Stimulated activated CD4-positive, alpha-beta T cell treated with anti-CD3 and anti-CD28 coated beads, Interleukin-12 subunit alpha, Interleukin-12 subunit beta, amount 100 ng/mL, for 4 hours (primary cell): ENCODE data around the gene UBE3D.
"Not testable (repeated sequence)": the region's sequence is repeated elsewhere in the genome, so short reads cannot be mapped to it uniquely, and the experiment has no call there.

Experiments used
- DNase-seq: peaks from one replicate; pipeline ENCODE4 v3.0.0-alpha.2; 2020

The UBE3D gene

DNA sequence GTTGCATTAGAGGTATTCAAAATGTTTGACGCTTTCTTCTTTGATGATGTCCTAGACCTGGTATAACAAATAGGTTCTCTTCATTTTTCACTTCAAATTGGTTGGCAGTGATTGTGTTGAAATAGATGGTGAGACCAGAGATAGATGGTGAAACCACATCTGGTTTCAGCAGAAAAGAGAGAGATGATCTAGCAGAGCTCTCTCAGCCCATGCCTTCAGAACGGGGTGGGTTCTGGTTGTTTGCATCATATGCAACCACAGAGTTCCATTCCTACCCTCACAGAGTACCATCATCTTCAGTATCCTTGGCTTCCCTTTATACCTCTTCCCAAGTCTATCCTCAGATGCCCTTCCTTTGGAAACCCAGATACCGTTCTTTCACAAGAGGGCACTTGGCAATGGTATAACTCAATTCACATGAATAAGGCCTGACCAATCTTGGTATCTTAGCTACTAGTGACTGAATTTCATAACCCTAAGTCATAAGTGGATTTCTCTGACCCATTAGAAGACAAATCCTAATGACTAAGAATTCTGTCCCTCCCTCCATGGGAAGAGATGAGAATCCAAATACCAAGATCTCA lies 93.7 kb downstream of the UBE3D start:
- DNase-seq = no peak

DNA sequence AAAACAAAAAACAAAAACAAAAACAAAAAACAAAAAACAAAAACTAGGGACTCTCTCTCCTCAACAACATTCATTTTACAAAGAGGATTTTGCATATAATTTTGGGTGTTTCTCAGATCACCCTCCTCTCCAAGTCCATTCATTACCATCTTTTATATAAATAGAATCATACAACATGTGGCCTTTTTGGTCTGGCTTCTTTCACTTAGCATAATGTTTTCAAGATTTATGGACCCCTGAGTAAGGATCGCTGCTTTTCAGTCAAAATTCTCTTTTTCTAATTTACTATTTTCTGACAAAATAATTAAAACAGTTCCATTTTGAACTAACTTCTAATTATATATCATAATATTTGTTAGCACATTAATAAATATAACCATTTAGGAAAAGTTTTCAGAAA lies 94.8 kb downstream of the UBE3D start:
- DNase-seq = no peak

DNA sequence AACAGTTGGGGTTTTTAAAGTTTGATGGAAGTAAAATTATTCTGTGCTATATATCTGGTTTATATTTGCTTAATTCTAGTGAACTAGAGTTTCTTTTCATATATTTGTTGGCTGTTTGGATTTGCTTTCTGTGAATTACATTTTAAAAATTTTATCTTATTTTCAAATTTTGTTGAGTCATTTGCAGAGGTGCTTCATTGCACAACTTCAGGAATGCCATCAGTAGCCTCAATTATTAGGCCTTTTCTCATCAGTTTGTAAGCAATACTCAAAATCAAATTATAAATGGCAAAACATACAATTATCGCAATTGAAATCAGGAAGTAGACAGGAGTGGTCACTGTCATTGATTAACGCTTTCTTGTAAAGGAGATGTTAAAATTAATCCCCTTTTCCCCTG lies 96.9 kb downstream of the UBE3D start:
- no peak for DNase-seq

DNA sequence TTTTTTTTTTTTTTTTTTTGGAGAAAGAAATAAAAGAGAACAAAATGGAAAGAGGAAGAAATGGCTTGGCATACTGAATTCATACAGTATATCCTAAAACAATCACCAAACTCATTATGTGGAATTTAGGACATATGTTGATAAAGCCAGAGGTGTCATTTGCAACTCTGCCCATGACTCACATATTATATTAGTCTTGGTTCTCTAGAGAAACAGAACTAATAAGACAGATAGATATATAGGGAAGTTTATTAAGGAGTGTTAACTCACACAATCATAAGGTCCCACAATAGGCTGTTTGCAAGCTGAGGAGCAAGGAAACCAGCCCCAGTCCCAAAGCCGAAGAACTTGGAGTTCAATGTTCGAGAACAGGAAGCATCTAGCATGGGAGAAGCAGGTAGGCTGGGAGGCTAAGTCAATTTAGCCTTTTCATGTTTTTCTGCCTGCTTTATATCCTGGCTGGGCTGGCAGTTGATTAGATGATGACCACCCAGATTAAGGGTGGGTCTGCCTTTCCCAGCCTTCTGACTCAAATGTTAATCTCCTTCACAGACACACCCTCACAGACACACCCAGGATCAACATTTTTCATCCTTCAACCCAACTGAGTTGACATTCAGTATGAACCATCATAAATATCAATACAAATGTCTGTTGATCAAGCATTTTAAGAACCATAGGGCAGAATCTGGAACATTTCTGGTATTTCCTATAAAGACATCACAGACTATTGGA lies 102.3 kb downstream of the UBE3D start:
- no peak for DNase-seq

DNA sequence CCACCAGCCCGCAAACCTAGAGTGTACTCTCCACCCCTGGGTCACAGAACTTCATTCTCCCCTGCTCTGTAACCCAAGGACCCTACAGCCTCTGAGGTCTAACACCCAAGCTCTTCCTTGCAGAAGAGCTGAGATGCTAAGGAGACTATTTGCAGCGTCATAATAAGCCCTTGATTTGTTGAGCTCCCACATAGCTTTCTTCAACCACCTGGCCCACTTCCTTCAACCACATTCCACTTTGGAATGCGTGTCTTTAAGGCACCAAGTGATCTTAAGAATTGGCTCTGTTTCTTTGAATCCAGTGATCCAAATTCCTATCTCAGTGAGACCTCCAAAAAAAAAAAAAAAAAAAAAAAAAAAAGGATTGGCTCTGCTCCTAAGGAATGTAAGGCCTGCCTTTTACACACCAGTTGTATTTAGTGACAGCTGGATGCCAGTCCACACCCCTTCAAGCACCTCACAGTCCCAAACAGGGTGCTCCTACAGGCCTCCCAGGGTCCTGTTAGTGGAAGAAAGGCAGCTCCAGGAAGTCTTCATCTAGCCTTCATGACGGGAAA lies 106.2 kb downstream of the UBE3D start:
- no peak for DNase-seq

DNA sequence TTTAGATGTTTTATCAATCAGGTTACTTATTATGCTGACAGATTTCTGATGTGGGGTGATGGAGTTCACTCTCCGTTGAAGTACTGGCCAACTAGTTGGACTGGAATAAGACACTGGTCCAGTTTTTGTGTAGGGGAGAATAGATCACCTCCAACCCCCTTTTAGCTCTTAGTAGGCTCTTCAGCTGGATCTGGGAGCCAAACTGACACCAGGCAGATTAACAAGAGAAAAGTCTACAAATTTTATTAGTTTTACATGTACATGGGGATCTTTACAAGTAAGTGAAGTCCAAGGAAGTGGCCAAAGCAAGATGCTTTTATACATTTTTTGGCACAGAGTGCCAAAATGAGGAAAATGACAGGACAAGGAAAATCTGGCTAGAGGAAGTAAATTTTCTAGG lies 107.1 kb downstream of the UBE3D start:
- no peak for DNase-seq

DNA sequence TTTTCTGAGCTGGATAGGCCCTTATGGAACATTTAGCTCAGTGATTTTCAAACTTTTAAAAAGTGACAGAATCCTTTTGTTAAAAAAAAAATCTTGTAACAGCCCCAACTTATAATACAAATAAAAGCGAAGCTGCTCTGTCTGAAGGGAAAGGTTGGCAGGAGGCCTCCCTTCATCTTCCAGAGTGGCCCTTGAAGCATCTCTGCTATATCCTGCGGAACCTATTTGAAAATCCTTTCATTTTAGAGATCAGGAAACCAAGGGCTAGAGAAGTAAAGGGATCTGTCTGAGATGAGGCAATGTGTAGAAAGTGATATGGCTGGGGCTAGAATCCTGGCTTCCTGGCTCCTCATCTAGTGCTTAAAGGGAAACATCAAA lies 107.8 kb downstream of the UBE3D start:
- no peak for DNase-seq

DNA sequence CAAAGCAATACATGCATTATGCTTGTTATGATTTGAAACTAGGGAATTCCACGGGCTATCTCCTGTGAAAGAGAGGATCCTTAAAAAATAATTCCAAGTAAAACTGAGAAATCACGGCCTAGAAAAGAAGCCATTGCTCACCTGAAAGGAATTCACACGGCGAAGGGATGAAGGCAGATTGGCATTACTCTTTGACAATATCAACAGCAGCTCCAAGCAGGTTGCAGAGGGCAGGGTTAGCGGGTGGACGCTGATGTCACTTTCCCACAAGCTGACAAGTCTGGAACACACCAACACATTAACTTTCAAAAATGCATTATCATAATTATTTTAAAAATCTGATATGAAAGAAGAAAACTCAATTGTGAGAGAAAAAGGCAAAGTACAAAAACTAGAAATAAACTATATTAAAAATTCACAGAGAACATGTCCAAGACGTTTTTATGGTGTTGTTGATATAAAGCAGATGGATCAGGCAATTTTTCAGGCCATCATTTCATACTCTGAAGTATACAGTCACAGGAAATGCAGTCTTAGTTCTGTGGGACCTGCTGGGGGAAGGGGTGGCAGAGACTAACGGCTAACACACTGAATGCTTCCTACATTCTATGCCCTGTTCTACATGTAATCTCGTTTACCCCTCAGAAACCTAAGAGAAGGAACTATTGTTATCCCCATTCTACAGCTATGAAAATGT lies 108.3 kb downstream of the UBE3D start:
- no peak for DNase-seq

DNA sequence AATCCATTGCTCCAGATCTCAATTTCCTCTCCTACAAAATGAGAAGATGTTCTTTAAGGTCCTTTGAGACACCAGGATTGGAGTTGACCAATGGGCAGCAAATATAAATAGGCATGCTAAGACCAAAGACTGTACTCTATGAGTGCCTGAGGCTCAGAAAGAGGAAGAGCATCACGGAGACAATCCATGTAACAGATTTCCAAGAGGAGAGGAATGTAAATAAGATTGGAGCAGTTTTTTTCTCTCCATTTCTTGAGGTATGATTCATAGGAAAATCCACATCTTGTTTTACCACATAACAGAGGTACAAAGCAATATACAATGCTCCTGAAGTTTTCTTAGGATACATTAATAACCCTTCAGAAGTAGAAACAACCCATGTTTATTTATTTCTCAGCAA lies 109.8 kb downstream of the UBE3D start:
- DNase-seq = no peak

DNA sequence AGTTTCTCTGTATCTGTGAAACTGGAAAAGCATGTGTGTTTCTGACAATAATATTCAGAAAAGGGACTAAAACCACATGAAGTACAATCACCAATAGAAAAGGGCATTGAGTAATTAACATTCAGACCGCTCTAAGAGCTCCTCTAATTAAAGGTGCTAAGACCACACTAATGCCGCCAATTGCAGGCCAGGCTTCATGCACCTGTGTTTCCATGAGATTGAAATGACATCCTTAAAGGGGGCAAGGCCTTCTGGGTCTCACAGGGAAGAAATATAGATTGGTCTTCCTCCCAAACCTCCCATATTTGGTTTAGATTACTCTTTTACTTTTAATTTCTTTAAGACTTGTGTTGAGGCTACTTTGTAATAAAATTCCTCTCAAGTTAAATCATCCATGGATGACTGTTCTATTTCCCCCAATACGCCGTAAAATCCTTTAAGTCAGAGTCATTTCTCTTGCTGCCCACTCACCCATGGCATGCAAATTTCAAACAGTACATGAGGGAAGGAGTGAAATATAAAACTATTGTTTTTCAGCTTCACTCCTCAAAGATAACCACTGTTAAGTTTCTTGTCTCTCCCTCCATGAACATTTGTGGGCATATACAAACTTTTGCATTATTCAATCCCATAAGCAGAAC lies 110.6 kb downstream of the UBE3D start:
- DNase-seq = no peak

DNA sequence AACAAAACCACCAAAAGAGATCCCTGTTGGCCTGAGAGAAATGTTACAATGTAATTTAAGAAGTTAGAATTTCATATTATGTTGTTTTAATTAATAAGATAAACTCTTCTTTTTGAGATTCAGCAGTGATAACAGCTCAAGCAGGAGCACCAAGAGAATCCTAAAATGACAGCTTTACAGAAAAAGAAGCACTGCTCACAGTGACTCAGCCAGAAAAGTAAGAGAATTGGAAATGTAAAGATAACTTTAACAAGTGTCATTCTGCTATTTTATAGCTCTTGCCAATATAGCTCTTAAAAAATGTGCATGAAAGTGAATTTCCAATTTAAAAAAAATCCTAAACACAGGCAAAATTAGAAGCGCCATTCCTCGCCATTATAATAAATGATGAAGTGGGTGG lies 111.3 kb downstream of the UBE3D start:
- DNase-seq = no peak

DNA sequence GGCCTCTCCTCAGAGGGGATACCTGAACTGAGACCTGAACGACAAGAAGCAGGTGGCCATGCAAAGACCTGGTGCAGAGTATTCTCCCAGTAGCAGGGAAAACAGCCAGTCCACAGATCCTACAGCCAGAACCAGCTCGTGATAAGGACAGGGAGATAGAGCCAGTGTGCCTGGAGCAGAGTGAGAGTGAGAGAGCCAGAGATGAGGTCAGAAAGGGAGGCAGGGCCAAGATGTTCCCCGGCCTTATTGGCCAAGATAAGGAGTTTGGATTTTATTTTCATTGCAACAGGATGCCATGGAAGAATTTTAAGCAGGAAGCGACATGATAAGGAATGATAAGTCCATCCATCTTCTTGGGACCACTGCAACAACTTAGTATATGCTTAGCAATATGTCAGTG lies 111.8 kb downstream of the UBE3D start:
- DNase-seq = no peak

DNA sequence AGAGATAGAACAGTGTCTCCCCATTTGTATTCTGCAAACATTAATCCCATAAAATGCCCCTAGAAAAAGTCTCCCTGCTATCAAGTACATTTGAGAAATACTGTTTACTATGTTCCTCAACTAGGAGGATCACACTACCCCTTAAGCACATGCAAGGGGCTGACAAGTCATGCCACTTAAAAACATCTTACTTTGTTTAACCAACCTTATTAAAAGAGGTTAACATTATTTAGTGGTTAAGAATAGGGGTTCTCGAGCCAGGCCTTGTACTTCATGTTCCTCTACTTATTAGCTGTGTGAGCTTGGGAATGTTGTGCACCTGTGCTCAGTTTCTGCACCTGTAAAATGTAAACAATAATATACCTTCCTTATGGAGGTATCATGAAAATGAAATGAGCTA lies 113.7 kb downstream of the UBE3D start:
- DNase-seq = no peak

DNA sequence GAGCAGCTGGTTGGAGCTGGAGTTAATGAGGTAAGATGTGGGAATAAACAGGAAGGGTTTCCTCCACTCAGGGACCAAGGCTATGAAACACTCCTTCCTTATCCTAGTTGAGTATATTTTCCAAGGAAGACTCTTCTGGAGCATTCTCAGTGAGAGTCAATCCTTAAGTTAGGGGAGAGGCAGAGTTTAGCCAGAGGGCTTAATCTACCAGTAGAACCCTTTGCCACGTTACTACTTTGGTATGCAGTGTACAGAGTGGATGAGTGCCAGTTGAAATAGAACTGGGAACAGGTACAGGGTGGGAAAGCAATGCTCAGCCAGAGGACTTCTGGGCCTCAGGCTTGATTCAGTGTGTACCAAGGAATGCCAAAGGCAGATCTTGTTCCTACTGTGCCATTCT lies 114.3 kb downstream of the UBE3D start:
- DNase-seq = no peak

DNA sequence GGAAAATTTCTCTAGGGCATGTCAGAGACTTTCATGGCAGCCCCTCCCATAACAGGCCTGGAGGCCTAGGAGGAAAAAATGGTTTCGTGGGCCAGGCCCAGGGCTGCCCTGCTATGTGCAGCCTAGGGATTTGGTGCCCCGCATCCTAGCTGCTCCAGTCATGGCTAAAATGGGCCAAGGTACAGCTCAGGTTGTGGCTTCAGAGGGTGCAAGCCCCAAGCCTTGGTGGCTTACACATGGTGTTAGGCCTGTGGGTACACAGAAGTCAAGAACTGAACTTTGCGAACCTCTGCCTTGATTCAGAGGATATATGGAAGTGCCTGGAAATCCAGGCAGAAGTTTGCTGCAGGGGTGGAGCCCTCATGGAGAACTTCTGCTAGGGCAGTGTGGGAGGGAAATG lies 134.7 kb downstream of the UBE3D start:
- not testable (repeated sequence) for DNase-seq

DNA sequence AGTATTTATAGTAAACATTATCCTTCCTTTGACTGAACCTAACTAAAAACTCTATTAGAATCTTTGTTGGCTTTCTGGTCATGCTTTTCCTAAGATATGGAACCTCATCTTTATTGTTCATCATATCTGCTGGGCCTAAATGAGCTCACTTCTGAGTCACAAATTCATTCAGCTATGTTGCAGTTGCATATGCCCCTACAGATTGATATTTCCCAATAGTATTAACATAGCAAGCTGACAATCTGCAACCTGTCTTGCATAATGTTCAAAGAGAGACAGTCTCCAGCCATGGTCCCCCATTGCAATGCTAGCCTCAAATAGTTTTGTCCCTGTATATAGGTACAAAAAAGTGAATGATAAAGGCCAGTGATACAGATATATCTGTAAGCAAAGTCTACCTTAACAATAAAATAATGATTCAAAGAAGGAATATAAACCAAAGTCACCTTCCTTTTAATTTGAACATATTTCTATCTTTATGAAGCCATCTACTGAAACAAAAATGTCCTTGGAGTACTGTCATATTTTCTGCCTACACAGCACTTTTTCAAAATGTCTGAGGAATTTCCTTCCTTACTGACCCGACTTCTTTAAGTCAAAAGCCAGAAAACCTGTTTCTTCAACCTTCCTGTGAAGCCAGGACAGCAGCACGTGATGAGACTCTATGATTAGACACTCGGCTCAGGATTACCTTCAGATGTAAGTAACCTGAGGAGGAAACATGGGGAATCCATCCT lies 140.7 kb downstream of the UBE3D start:
- no peak for DNase-seq

DNA sequence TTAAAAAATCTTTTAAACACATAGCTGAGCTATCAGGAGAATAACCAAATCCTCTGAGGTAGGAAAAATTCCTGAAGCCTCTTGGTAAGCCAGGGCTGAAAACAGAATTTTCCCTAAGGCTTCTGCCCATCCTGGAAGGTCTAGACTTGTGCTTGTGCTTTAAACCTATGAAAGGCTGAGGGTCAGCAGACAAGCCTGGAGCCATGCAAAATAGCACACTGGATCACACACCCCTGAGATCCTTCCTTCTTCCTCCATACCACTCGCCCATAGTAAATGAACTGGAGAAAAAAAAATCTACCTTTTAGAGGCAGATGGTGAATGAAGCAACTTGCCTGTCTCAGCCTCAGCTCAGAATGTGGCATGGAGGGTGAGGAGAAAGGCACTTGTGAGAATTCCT lies 144.4 kb downstream of the UBE3D start:
- no peak for DNase-seq

DNA sequence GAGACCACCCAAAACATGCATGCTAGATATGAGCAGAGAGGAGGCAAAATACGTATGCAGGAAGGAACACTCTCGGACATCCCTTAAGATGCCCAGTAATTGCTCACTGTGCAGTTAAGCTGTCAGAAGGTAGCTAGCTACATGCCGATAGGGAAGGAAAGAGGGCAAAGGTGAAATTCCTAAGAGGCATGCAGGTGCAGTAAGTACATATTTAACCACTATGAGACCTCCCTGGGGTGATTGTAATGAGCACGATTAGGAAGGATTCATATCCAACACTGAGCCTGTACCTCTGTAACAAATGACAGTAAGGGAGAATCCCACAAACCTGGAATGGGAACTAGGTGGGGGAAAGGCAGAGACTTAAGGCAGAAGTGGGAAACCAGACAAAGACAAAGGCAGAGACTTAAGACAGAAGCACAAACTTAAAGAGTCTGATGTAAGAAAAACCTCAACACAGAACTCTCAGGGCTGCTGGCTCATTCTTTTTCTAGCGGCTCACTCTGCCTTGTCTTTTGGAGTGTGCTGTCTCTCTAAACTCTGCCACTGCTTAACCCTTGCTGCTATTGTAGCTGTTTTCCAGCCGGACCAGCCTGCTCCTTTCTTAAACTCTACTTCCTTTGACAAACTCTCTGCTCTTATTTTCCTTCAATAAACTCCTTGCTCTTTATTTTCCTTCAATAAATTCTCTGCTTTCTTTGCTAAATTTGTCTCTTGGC lies 148.1 kb downstream of the UBE3D start:
- DNase-seq = no peak

DNA sequence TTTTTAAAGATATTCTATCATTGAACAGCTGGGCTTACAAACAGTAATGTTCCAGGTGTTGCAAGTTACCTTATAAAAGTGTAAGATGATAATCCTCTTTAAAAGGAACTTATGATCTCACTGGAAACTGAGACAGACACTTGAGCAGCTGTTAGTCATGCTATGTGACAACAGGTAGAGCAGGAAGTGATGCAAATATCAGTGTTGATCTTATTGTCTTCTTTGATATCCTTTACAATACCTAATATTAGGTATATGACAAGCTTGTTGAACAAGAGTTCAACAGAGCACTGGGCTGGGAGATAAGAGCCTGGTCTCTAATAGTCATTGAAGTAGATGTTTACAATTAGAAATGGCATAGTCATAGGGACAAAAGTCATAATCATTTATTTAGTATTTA lies 150.0 kb downstream of the UBE3D start:
- no peak for DNase-seq

DNA sequence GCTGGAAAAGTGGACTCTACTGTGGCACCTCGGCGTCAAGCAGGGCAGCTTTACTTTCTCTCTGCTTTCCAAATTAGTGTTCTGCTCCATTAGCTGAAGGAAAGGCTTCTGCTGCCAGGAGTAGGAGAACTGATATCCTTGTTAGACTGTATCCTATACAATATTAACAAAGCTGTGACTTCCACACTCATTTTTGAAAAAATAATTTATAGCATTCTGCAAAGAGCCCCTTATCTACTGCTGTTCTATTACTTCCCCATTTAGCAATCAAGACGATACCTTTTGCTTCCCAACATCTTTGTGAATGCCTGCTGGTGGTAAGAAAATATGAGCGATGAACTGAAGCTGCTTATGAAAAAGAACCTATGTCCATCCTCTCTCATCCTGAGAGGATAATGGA lies 151.1 kb downstream of the UBE3D start:
- DNase-seq = no peak

DNA sequence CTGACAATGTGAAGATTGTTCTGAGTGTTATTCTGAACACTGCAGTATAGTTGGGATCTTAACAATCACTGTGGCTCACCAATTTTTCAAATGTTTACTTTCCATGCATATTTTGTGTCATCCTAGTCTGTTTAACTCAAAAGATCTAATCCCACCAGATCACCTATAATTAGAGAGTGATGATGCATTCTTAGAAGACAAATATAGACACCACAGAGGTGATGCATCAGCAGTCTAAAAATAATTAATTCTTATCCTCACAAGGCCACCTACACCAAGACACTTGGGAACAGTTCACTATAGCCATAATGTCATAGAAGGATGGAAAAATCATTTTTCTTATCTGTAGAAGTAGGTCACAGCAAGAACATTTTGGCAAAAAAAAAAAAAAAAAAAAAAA lies 154.8 kb downstream of the UBE3D start:
- no peak for DNase-seq

DNA sequence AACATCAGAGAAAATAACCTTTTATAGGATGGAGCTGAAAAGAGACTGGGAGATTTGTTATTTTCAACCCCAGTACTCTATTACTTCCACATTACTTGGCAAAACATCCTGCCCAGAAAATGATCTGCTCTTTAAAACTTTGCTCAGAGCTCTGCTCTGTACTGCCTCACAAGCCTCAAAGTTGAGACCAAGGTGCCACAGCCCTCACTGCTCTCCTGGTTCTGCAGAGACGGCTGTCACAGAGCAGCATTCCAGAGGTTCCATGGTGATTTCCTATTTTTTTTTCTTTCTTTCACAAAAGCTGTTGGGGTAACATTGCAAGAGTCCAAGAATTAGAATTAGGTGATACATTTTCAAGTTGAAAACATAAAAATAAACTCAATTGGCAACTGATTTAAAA lies 155.2 kb downstream of the UBE3D start:
- DNase-seq = no peak
